ENCODE measurements around the gene PTPRG. TPM values are rescaled to one million over a fixed set of nuclear protein-coding genes. Genes with fewer than 3 reads are reported as not detected.

Gene PTPRG
- total RNA-seq, 2 experiments from 2014 or later, result 0.13 to 0.70 TPM

GRCh38 chr3:62101488-62101887, 540.1 kb downstream of the PTPRG start:
- POLR2A ChIA-PET, result no interaction called here
- no TSS peak for BruUV-seq (replicated peaks)
- CTCF ChIA-PET (ENCODE audit: unreplicated experiment), result no interaction called here

DNA sequence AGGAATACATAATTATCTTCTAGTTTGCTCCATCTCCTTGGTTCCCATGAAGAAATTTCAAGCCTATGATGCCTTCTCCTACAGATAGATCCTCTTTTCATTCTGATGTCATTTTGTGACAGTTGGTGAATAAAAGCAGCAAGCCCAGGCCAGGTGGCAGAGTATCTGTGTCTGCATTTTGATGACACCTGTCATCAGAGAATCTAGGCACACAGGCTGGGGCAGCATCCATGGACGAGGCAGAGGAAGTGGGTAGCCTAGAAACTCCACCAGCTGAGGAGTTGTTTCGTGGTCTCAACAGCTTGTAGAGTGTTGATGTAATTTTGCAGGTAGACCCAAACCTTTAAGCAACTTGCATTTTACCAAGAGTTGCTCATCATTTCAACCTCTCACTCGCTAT, 542.2 kb downstream of the PTPRG start:
- Histone ChIP-seq H3K4me2 (ENCODE audit: low read length) (no peak overlapping the region), H3K9me2 (ENCODE audit: insufficient read depth, low read length) (no peaks in the 10 kb centered on the region), H3K36me3 (ENCODE audit: insufficient read depth, low read length) (no peaks in the 10 kb centered on the region), H3K4me3 (ENCODE audit: low read depth, low read length, poor library complexity, severe bottlenecking) (no peak overlapping the region), H4K20me1 (ENCODE audit: insufficient read depth, low read length) (no peaks in the 10 kb centered on the region), H3K4me1 (ENCODE audit: insufficient read depth, low read length, poor library complexity, severe bottlenecking) (no peaks in the 10 kb centered on the region), H3K9me3 (ENCODE audit: low read length) (no peaks in the 10 kb centered on the region), H3K79me2 (ENCODE audit: insufficient read depth, low read depth, low read length) (no peaks in the 10 kb centered on the region), H3K27ac (ENCODE audit: low read depth, low read length, poor library complexity, severe bottlenecking) (no peak overlapping the region), H2AFZ (ENCODE audit: low read length) (no peak overlapping the region)
- POLR2A ChIA-PET, result interaction anchor here (1.5 kb wide), 1 partner anchor 9 kb away, joined by 3 read pairs; no protein-coding TSS in a partner anchor
- intact Hi-C loops (cut with micrococcal nuclease; ENCODE audit: unreplicated experiment), result no loop called here
- no peak for DNase-seq (ENCODE audit: low spot score)
- TF ChIP-seq EZH2phosphoT487 (IDR thresholded peaks at IDR 0.05; ENCODE audit: borderline replicate concordance, low read depth, low read length) (no peak), CTCF (conservative IDR thresholded peaks at IDR 0.05; ENCODE audit: low read length) (no peak)
- no TSS peak for BruUV-seq (replicated peaks)
- CTCF ChIA-PET (ENCODE audit: unreplicated experiment), result no interaction called here

More at GRCh38 chr3:62101488-62101887, 540.1 kb downstream of the PTPRG start:
- no peaks in the 10 kb centered on the region for H3K9me2 ChIP-seq (ENCODE audit: insufficient read depth, low read length)
- H3K4me2 ChIP-seq (ENCODE audit: low read length), result no peak overlapping the region
- no peaks in the 10 kb centered on the region for H3K9me3 ChIP-seq (ENCODE audit: low read length)
- TF ChIP-seq EZH2phosphoT487 (IDR thresholded peaks at IDR 0.05; ENCODE audit: borderline replicate concordance, low read depth, low read length) (no peak), CTCF (conservative IDR thresholded peaks at IDR 0.05; ENCODE audit: low read length) (no peak)
- H3K36me3 ChIP-seq (ENCODE audit: insufficient read depth, low read length), result no peaks in the 10 kb centered on the region
- H4K20me1 ChIP-seq (ENCODE audit: insufficient read depth, low read length), result no peaks in the 10 kb centered on the region
- H3K4me3 ChIP-seq (ENCODE audit: low read depth, low read length, poor library complexity, severe bottlenecking), result no peak overlapping the region
- no peak overlapping the region for H3K27ac ChIP-seq (ENCODE audit: low read depth, low read length, poor library complexity, severe bottlenecking)
- intact Hi-C loops (cut with micrococcal nuclease; ENCODE audit: unreplicated experiment), result no loop called here
- no peaks in the 10 kb centered on the region for H3K79me2 ChIP-seq (ENCODE audit: insufficient read depth, low read depth, low read length)
- no peaks in the 10 kb centered on the region for H3K4me1 ChIP-seq (ENCODE audit: insufficient read depth, low read length, poor library complexity, severe bottlenecking)
- no peak for DNase-seq (ENCODE audit: low spot score)
- H2AFZ ChIP-seq (ENCODE audit: low read length), result no peak overlapping the region

GRCh38 chr3:62109534-62109933, 548.2 kb downstream of the PTPRG start:
- no peaks in the 10 kb centered on the region for H3K9me3 ChIP-seq (ENCODE audit: low read length)
- no TSS peak for BruUV-seq (replicated peaks)
- ChIA-PET POLR2A (no interaction called here), CTCF (ENCODE audit: unreplicated experiment) (interaction anchor here (0.6 kb wide), 1 partner anchor 25 kb away, joined by 3 read pairs; no protein-coding TSS in a partner anchor)
- TF ChIP-seq EZH2phosphoT487 (IDR thresholded peaks at IDR 0.05; ENCODE audit: borderline replicate concordance, low read depth, low read length) (no peak), CTCF (conservative IDR thresholded peaks at IDR 0.05; ENCODE audit: low read length) (no peak)
- H4K20me1 ChIP-seq (ENCODE audit: insufficient read depth, low read length), result no peaks in the 10 kb centered on the region
- no peak overlapping the region for H3K4me2 ChIP-seq (ENCODE audit: low read length)
- intact Hi-C loops (cut with micrococcal nuclease; ENCODE audit: unreplicated experiment), result no loop called here
- no peaks in the 10 kb centered on the region for H3K9me2 ChIP-seq (ENCODE audit: insufficient read depth, low read length)
- H3K4me1 ChIP-seq (ENCODE audit: insufficient read depth, low read length, poor library complexity, severe bottlenecking), result no peaks in the 10 kb centered on the region
- no peak for DNase-seq (ENCODE audit: low spot score)
- H3K79me2 ChIP-seq (ENCODE audit: insufficient read depth, low read depth, low read length), result no peaks in the 10 kb centered on the region
- no peaks in the 10 kb centered on the region for H3K36me3 ChIP-seq (ENCODE audit: insufficient read depth, low read length)
- no peak overlapping the region for H2AFZ ChIP-seq (ENCODE audit: low read length)
- no peak overlapping the region for H3K4me3 ChIP-seq (ENCODE audit: low read depth, low read length, poor library complexity, severe bottlenecking)
- no peak overlapping the region for H3K27ac ChIP-seq (ENCODE audit: low read depth, low read length, poor library complexity, severe bottlenecking)
